Measurements from ENCODE around the gene PARD6B. TPM values are rescaled to one million over a fixed set of nuclear protein-coding genes. Genes with fewer than 3 reads are reported as not detected.

Gene PARD6B
- total RNA-seq, 6 experiments from 2014 or later = 0.24 to 0.68 (median 0.51) TPM

DNA sequence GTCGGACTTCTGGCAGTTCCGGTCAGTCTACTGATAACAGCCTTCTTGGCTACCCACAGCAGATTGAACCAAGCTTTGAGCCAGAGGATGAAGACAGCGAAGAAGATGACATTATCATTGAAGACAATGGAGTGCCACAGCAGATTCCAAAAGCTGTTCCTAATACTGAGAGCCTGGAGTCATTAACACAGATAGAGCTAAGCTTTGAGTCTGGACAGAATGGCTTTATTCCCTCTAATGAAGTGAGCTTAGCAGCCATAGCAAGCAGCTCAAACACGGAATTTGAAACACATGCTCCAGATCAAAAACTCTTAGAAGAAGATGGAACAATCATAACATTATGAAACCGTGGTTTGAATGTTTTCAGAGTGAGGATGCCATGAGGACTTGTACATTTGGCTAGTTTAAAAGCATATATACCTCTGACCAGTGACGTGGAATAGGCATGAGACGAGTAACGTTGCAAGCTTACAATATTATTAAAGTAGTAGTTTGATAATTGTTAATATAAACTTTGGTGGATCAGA lies 18.8 kb downstream of the PARD6B start:
- peaks cover 29% of the 10 kb centered on the region for H3K4me1 Mint-ChIP-seq (ENCODE audit: low read depth)
- peak overlapping the region; percentile 57 for H3K27ac Mint-ChIP-seq
- H3K4me3 Mint-ChIP-seq = peak overlapping the region; percentile 76
- H3K36me3 Mint-ChIP-seq (ENCODE audit: low read depth) = no peaks in the 10 kb centered on the region
- H3K27me3 Mint-ChIP-seq (ENCODE audit: insufficient read depth) = peaks cover 3% of the 10 kb centered on the region; the same call in 1 of the 2 replicates
- no peaks in the 10 kb centered on the region for H3K9me3 Mint-ChIP-seq
- no peak for DNase-seq
- TF ChIP-seq, protein P1, sequence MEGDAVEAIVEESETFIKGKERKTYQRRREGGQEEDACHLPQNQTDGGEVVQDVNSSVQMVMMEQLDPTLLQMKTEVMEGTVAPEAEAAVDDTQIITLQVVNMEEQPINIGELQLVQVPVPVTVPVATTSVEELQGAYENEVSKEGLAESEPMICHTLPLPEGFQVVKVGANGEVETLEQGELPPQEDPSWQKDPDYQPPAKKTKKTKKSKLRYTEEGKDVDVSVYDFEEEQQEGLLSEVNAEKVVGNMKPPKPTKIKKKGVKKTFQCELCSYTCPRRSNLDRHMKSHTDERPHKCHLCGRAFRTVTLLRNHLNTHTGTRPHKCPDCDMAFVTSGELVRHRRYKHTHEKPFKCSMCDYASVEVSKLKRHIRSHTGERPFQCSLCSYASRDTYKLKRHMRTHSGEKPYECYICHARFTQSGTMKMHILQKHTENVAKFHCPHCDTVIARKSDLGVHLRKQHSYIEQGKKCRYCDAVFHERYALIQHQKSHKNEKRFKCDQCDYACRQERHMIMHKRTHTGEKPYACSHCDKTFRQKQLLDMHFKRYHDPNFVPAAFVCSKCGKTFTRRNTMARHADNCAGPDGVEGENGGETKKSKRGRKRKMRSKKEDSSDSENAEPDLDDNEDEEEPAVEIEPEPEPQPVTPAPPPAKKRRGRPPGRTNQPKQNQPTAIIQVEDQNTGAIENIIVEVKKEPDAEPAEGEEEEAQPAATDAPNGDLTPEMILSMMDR (IDR thresholded peaks at IDR 0.05) = no peak

DNA sequence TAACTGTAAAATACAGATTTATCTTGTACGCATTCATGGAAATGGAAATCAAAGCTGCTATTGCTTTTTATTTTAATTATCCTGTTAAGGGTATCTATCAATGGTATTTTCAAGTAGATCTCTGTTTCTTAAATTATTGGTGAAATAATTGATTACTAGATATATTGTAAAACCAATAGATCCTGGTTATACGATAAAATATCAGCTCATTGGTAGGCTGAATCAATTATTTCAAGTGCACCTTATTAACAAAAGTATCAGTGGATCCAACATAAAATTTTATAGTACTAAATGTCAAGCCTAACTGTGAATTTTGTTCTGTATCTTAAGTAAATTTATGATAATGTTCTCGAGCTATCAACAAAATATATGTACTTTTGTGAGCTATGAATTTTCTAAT lies 21.8 kb downstream of the PARD6B start:
- Mint-ChIP-seq H3K9me3 (no peaks in the 10 kb centered on the region), H3K27ac (no peak overlapping the region), H3K4me1 (ENCODE audit: low read depth) (peaks cover 14% of the 10 kb centered on the region), H3K27me3 (ENCODE audit: insufficient read depth) (peaks cover 3% of the 10 kb centered on the region; the same call in 1 of the 2 replicates), H3K36me3 (ENCODE audit: low read depth) (no peaks in the 10 kb centered on the region), H3K4me3 (no peak overlapping the region)
- TF ChIP-seq, protein P1 (IDR thresholded peaks at IDR 0.05) = no peak
- no peak for DNase-seq

DNA sequence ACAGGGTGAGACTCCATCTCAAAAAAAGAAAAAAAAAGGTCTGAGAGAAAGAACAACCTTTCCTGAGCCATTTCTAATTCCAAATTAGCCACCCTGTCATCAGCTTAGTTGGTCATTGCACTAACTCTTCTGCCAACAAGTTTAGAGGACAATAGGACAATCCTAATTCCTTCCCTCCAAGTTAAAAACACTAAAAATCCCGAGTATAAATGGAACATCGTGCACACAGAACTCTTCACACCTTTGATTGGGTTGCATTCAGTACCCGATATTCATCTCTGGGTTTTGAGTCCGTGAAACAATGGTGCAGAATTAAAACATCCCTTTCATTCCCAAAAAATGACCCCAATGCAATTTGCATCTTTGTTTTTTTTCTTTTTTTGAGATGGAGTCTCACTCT lies 23.0 kb downstream of the PARD6B start:
- no peaks in the 10 kb centered on the region for H3K9me3 Mint-ChIP-seq
- no peak overlapping the region for H3K27ac Mint-ChIP-seq
- DNase-seq = no peak
- H3K36me3 Mint-ChIP-seq (ENCODE audit: low read depth) = no peaks in the 10 kb centered on the region
- peaks cover 3% of the 10 kb centered on the region; the same call in 1 of the 2 replicates for H3K27me3 Mint-ChIP-seq (ENCODE audit: insufficient read depth)
- H3K4me3 Mint-ChIP-seq = no peak overlapping the region
- peaks cover 19% of the 10 kb centered on the region for H3K4me1 Mint-ChIP-seq (ENCODE audit: low read depth)
- TF ChIP-seq, protein P1 (IDR thresholded peaks at IDR 0.05) = no peak

DNA sequence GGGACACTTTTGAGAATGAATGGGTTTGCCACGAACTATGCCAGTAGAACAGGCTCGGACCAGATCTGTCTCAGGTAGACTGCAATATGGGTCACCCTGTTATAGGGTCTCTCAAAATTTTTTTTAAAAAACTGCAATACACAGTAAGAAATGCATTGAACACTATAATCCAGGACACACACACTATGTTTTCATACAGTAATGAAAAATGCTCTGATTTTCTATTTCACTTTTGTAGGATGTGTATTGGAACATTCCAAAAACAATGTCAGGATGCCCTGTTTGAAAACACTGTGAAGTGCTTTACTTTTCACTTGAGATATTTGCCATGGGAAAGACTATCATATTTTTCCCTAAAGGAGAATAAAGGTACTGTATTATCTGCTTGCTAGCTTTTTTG lies 25.1 kb downstream of the PARD6B start:
- Mint-ChIP-seq H3K27ac (no peak overlapping the region), H3K9me3 (no peaks in the 10 kb centered on the region), H3K4me3 (no peak overlapping the region), H3K36me3 (ENCODE audit: low read depth) (no peaks in the 10 kb centered on the region), H3K27me3 (ENCODE audit: insufficient read depth) (peaks cover 3% of the 10 kb centered on the region), H3K4me1 (ENCODE audit: low read depth) (peaks cover 11% of the 10 kb centered on the region)
- TF ChIP-seq, protein P1 (IDR thresholded peaks at IDR 0.05) = no peak
- DNase-seq = no peak

DNA sequence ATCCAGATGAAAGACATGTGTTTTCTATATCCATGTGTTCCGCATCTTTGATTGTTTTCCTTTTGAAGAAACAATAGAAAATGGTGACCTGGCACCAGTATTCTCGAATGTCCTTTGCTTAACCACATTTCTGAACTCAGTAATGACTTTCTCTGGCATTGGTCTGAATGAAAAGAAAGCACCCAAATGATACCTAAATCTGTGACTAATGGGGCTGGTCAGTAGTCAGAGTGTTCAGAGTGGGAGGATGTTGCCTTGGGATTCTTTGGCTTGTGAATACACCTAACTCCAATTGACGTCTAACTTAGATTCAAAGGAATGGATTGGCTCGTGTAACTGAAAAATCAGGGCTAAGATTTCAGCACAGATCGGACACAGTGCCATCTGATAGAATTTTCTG lies 27.1 kb downstream of the PARD6B start:
- peaks cover 3% of the 10 kb centered on the region for H3K27me3 Mint-ChIP-seq (ENCODE audit: insufficient read depth)
- no peak overlapping the region for H3K4me3 Mint-ChIP-seq
- no peak for DNase-seq
- H3K9me3 Mint-ChIP-seq = no peaks in the 10 kb centered on the region
- TF ChIP-seq, protein P1 (IDR thresholded peaks at IDR 0.05) = no peak
- no peaks in the 10 kb centered on the region for H3K36me3 Mint-ChIP-seq (ENCODE audit: low read depth)
- H3K27ac Mint-ChIP-seq = no peak overlapping the region
- H3K4me1 Mint-ChIP-seq (ENCODE audit: low read depth) = peaks cover 28% of the 10 kb centered on the region

DNA sequence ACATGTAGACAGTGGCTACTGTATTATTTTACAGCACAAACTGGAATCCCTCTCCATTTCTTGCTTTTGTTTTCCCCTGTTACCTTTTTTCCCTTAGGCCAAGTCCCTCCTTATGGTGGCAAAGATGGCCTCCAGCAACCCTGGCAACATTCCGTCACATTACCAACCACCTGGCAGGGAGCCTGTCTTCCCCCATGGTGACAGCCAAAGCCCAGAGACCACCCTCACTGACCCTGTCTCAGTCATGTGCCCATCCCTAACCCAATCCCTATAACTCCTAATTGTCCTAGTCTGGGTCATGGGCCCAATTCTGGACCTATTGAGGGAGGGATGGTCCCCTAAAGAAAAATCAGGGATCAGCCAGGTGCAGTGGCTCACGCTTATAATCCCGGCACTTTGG lies 27.6 kb downstream of the PARD6B start:
- Mint-ChIP-seq H3K27ac (no peak overlapping the region), H3K36me3 (ENCODE audit: low read depth) (no peaks in the 10 kb centered on the region), H3K4me1 (ENCODE audit: low read depth) (peaks cover 28% of the 10 kb centered on the region), H3K4me3 (no peak overlapping the region), H3K9me3 (no peaks in the 10 kb centered on the region), H3K27me3 (ENCODE audit: insufficient read depth) (peaks cover 3% of the 10 kb centered on the region)
- TF ChIP-seq, protein P1 (IDR thresholded peaks at IDR 0.05) = no peak
- no peak for DNase-seq
